Omental fat pad (tissue), 4 donors: ENCODE data around the gene ATG7. TPM values are rescaled to one million over a fixed set of nuclear protein-coding genes. Genes with fewer than 3 reads are reported as not detected.
"Not testable (repeated sequence)": the region's sequence is repeated elsewhere in the genome, so short reads cannot be mapped to it uniquely, and the experiment has no call there.

Experiments used
- ATAC-seq: fragments of 150-250 bp; one replicate; pipeline ENCODE4 v1.9.1; 2016; ENCODE audit warnings: mild to moderate bottlenecking, moderate library complexity; ENCODE audit not compliant: low FRiP score
- DNase-seq: peaks from one replicate; pipeline ENCODE4 v3.0.0-alpha.2; 2019; ENCODE audit warnings: low spot score
- total RNA-seq, 4 donors: library from RNA; depleted of rRNA; stranded (reverse); fragments of >200 nt; gene quantifications; one replicate each; pipeline ENCODE4 v1.1.0, GENCODE V29; 2016
- TF ChIP-seq, protein P1 (sequence below), 3 donors: fragments of 450-650 bp; IDR thresholded peaks; one replicate each; pipeline ENCODE4 v1.5.1; 2016 to 2017; ENCODE audit warnings: antibody characterized with exemption in 3 of 3, mild to moderate bottlenecking in 3 of 3, moderate library complexity in 2 of 3

Gene ATG7
- total RNA-seq, 4 donors from 2014 or later: 62.9 to 96.7 (median 76.2) TPM

DNA sequence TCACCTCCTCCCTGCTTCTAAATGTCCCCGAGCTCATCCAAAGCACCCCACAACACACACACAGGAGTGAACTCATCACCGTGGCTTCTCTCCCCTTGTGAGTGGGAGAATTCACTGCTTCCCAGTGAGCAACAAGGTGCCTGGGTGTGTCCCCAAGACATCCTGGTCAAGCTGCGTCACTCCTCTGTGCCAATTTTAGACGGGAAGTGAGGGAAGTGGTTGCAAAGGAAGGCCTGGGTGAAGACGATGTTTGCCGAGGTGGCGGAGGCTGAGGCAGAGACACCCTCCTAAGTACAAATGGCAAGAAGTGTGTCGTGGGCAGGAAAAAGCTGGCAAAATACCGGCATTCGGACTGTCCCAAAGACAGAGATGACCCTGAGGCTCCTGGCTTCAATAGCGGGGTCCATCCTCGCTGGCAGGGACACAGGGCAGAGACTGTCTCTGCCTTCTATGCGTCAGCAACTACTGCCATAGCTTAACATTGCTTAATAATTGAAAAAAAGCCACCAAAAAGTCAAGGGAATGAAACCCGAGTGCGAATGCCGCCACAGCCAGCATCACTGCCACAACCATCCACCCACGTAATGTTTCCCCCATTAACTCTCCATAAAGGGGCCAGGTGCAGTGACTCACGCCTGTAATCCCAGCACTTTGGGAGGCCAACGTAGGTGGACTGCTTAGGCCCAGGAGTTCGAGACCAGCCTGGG is 298.7 kb downstream of the ATG7 start:
- ATAC-seq: no peak
- DNase-seq: no peak
- TF ChIP-seq, protein P1, sequence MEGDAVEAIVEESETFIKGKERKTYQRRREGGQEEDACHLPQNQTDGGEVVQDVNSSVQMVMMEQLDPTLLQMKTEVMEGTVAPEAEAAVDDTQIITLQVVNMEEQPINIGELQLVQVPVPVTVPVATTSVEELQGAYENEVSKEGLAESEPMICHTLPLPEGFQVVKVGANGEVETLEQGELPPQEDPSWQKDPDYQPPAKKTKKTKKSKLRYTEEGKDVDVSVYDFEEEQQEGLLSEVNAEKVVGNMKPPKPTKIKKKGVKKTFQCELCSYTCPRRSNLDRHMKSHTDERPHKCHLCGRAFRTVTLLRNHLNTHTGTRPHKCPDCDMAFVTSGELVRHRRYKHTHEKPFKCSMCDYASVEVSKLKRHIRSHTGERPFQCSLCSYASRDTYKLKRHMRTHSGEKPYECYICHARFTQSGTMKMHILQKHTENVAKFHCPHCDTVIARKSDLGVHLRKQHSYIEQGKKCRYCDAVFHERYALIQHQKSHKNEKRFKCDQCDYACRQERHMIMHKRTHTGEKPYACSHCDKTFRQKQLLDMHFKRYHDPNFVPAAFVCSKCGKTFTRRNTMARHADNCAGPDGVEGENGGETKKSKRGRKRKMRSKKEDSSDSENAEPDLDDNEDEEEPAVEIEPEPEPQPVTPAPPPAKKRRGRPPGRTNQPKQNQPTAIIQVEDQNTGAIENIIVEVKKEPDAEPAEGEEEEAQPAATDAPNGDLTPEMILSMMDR (IDR thresholded peaks at IDR 0.05): no peak

- not testable (repeated sequence) for ATAC-seq, DNase-seq
Observed at GRCh38 chr3:11572660-11573059, 300.5 kb downstream of the ATG7 start.

DNA sequence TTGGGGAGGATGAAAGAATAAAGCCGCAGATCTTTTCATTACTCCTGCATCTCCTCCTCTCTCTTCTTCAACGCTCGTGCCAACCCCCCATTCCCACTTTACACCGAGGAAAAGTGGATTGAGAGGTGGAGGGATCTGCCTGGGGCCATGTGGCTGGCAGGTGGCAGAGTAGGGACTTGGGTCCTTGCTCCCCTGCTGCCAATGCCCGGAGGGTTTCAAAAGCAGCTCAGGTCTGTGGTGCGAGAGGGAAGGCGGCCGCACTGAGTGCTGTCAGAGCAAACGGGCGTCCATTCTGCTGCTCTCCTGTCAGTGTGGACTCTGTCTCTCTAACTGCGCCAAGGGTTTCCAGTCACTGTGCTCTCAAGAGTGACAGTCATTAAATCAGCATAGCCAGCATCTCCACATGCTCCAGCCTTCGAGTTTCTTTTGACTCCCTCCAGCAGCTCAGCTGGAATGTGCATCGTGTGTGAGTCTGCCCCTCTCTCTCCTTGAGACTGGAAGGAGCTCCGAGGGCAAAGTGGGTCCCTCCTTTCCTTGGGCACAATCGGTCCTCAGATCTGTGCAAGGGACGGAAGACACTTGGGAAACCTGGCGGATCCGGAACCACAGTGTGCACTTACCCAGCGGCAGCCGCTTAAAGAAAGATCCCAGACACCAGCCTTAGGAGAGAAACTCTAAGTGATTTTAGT is 302.9 kb downstream of the ATG7 start:
- ATAC-seq (no peak), DNase-seq (no peak)
- TF ChIP-seq, protein P1 (IDR thresholded peaks at IDR 0.05): no peak

- TF ChIP-seq, protein P1 (IDR thresholded peaks at IDR 0.05): no peak
- ATAC-seq: no peak
- DNase-seq: no peak
Observed at GRCh38 chr3:11575677-11576076, 303.5 kb downstream of the ATG7 start.

- ATAC-seq (no peak), DNase-seq (no peak)
- TF ChIP-seq, protein P1 (IDR thresholded peaks at IDR 0.05): no peak
Observed at GRCh38 chr3:11576453-11576852, 304.3 kb downstream of the ATG7 start.

- ATAC-seq: no peak
- TF ChIP-seq, protein P1 (IDR thresholded peaks at IDR 0.05): no peak
- DNase-seq: no peak
Observed at GRCh38 chr3:11578169-11578568, 306.0 kb downstream of the ATG7 start.

GRCh38 chr3:11580645-11581044 is 308.4 kb downstream of the ATG7 start:
- ATAC-seq: no peak
- no peak for DNase-seq
- TF ChIP-seq, protein P1 (IDR thresholded peaks at IDR 0.05): no peak
